Measurements from ENCODE around the gene DUSP19.
"Not testable (repeated sequence)": the region's sequence is repeated elsewhere in the genome, so short reads cannot be mapped to it uniquely, and the experiment has no call there.

The DUSP19 gene

GRCh38 chr2:183078464-183079138, at the start of gene DUSP19:
Gene DUSP19, plus strand, starts transcription at chr2:183078747. Its CDS starts 187 bp downstream, at chr2:183078934.
- DNase-seq (ENCODE audit: low read depth in 2 of 2): peak; percentile 80 to 82

- no peak for DNase-seq (ENCODE audit: low read depth in 2 of 2)
Observed at GRCh38 chr2:183029219-183029618, 49.3 kb upstream of the DUSP19 start.

GRCh38 chr2:183031911-183032794, 46.4 kb upstream of the DUSP19 start:
- DNase-seq (ENCODE audit: low read depth in 2 of 2): no peak

- no peak for DNase-seq (ENCODE audit: low read depth in 2 of 2)
Observed at GRCh38 chr2:183033951-183034350, 44.6 kb upstream of the DUSP19 start.

GRCh38 chr2:183034806-183035205, 43.7 kb upstream of the DUSP19 start:
- peak; percentile 45 to 48 for DNase-seq (ENCODE audit: low read depth in 2 of 2)

DNA sequence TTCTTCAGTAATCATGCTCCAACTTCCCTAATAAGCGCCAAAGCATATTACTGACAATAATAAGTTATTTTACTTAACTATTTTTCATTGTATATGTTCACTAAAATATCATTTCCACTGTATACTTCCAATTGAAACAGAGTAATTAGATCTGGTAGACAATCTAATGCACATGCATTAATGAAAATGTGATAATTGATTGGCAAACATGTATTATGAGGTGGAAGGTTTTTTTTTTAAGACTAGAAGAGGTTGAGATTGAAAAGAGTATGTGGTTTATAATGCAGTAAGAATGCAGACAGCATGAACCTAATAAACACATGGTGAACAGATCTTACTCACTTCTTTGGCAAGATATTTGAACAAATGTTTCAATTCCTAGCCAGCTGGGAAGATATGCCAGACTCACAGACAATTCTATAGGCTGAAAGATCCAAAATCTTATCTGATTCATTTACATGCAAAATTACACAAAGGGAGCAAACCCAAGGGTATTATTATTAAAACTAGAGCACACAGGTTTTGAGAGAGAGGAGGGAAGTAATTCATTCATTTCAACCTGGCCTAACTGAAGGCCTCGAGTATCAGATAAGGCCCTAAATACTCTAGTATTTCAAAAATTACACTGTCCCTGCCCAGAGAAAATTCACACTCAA, 43.1 kb upstream of the DUSP19 start:
- DNase-seq (ENCODE audit: low read depth in 2 of 2): peak; percentile 72 to 78

- DNase-seq (ENCODE audit: low read depth in 2 of 2): no peak
Observed at GRCh38 chr2:183035954-183036669, 42.4 kb upstream of the DUSP19 start.

GRCh38 chr2:183037074-183037552, 41.4 kb upstream of the DUSP19 start:
- DNase-seq (ENCODE audit: low read depth in 2 of 2): no peak

DNA sequence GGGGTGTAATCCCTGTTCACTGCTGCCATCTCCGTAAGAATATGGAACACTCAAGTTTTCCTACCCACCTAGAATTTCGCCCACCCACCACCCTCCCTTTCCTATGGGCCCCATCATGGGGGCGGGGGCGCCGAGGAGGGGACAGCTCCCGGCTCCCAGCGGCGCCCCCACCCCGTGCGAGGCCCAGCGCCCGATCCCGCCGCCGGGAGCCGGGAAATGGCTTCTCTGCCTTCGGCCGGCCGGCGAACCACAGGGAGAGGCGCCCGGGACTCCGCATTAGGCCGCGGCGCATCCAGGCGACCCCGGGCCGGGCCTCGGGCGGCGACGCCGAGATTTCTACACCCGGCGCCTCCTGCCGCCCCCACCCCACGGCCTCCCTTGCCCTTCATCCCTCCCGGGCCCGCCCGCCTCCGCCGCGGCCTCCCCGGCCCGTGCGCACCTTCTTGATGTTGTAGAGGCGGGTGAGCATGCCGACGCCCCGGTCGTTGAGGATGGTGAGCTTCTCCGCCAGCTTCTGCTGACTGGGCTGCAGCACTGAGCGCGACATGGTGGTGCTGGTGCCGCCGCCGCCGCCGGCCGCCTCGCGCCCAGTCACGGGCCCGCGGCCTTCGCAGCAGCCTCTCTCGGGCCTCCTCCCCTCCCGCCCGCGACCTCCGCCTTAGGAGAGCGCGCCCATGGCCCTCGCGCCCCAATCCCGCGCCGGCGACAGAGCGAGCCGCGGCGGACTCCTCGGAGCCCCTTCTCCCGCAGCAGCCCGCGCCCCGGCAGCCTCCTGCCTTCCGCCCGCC, 40.8 kb upstream of the DUSP19 start:
- DNase-seq (ENCODE audit: low read depth in 2 of 2): no peak

GRCh38 chr2:183038341-183039300, 39.9 kb upstream of the DUSP19 start, which contains the start of gene NCKAP1:
Gene NCKAP1, minus strand, starts transcription at chr2:183038457. Its CDS starts 358 bp downstream, at chr2:183038099.
- peak; percentile 71 for DNase-seq (ENCODE audit: low read depth in 2 of 2)

- no peak for DNase-seq (ENCODE audit: low read depth in 2 of 2)
Observed at GRCh38 chr2:183040604-183041003, 37.9 kb upstream of the DUSP19 start.

GRCh38 chr2:183043580-183043979, 35.0 kb upstream of the DUSP19 start:
- DNase-seq (ENCODE audit: low read depth in 2 of 2): not testable (repeated sequence)

- DNase-seq (ENCODE audit: low read depth in 2 of 2): not testable (repeated sequence)
Observed at GRCh38 chr2:183047486-183048125, 30.9 kb upstream of the DUSP19 start.

GRCh38 chr2:183049420-183049819, 29.1 kb upstream of the DUSP19 start:
- DNase-seq (ENCODE audit: low read depth in 2 of 2): no peak

- DNase-seq (ENCODE audit: low read depth in 2 of 2): no peak
Observed at GRCh38 chr2:183057333-183057985, 21.1 kb upstream of the DUSP19 start.

GRCh38 chr2:183059561-183059960, 19.0 kb upstream of the DUSP19 start:
- DNase-seq (ENCODE audit: low read depth in 2 of 2): no peak

DNA sequence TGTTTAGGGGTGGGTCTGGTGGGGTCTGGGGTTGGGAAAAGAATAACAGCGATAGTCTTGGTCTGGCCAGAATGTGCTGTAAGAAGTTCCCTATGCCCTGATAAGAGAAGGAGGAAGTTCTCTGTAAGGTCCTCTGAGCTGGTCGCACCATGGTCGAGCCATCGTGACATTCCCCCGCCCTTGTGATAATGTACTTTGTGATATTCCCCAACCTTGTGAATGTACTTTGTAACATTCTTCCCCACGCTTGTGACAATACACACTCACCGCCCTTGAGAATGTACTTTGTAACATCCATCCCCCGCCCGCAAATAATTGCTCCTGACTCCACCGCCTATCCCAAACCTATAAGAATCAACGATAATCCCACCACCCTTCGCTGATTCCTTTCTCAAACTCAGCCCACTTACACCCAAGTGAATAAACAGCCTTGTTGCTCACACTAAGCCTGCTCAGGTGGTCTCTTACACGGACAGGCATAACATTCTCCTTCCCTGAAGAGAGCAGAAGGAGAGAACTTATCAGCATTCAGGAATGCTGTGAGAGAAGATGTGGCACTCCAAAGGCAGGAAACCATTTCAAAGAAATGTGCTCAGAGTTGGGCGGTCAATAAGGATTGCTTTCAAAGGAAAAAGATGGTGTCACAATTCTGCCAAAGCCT, 17.8 kb upstream of the DUSP19 start:
- no peak for DNase-seq (ENCODE audit: low read depth in 2 of 2)

- no peak for DNase-seq (ENCODE audit: low read depth in 2 of 2)
Observed at GRCh38 chr2:183063083-183063482, 15.5 kb upstream of the DUSP19 start.

Data from fibroblast of skin of left quadriceps (primary cell).